ENCODE measurements around the gene DIAPH1.

DNA sequence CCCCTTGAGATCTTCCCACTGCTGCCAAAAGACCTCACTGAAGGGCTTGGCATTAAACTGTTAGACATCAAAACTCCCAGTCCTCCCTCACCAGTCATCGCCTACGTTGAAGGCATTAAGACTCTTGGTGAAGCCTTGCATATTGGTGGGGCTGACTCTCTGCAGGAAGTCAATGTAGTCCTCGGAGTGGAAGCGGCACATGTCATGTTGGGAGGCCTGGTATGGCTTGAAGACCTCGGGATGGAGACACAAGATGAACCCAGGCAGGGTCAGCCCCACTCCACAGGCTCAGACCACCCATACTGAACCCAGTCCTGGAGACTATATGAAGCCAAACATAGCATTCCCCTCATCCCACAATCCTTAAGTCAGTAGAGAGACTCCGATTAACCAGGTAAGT lies 15.9 kb upstream of the DIAPH1 start:
- TF ChIP-seq, protein P1, sequence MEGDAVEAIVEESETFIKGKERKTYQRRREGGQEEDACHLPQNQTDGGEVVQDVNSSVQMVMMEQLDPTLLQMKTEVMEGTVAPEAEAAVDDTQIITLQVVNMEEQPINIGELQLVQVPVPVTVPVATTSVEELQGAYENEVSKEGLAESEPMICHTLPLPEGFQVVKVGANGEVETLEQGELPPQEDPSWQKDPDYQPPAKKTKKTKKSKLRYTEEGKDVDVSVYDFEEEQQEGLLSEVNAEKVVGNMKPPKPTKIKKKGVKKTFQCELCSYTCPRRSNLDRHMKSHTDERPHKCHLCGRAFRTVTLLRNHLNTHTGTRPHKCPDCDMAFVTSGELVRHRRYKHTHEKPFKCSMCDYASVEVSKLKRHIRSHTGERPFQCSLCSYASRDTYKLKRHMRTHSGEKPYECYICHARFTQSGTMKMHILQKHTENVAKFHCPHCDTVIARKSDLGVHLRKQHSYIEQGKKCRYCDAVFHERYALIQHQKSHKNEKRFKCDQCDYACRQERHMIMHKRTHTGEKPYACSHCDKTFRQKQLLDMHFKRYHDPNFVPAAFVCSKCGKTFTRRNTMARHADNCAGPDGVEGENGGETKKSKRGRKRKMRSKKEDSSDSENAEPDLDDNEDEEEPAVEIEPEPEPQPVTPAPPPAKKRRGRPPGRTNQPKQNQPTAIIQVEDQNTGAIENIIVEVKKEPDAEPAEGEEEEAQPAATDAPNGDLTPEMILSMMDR (conservative IDR thresholded peaks at IDR 0.05): no peak
- no peak for TF ChIP-seq ZFX (IDR thresholded peaks at IDR 0.05)

Data from C4-2B (cell line).